ENCODE measurements around the gene LELP1.
"Not testable (repeated sequence)": the region's sequence is repeated elsewhere in the genome, so short reads cannot be mapped to it uniquely, and the experiment has no call there.

LELP1 gene

GRCh38 chr1:153229076-153229829 is 26.0 kb downstream of the LELP1 start:
- not testable (repeated sequence) for DNase-seq (ENCODE audit: low spot score)

DNA sequence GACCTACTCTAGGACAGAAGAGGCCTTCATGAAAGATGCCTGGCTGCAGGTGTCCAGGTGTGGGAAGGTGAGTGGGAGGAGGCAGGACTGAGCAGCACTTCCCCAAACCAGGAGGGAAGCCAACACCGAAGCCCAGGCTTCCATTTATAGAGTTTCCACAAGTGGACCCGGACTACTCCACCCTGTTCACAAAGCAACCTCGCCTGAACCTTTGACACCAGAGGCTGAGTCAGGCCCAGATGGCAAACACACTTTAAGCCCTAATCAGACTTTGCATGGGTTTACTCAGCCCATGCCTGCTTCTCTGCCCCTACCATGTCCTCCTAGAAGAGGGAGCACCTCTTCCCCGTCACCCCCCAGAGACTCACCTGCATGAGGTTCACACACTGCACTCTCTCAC is 28.1 kb downstream of the LELP1 start:
- DNase-seq (ENCODE audit: low spot score): peak; percentile 7

- no peak for DNase-seq (ENCODE audit: low spot score)
Observed at GRCh38 chr1:153231785-153232184, 28.6 kb downstream of the LELP1 start.

- no peak for DNase-seq (ENCODE audit: low spot score)
Observed at GRCh38 chr1:153232553-153232952, 29.3 kb downstream of the LELP1 start.

DNA sequence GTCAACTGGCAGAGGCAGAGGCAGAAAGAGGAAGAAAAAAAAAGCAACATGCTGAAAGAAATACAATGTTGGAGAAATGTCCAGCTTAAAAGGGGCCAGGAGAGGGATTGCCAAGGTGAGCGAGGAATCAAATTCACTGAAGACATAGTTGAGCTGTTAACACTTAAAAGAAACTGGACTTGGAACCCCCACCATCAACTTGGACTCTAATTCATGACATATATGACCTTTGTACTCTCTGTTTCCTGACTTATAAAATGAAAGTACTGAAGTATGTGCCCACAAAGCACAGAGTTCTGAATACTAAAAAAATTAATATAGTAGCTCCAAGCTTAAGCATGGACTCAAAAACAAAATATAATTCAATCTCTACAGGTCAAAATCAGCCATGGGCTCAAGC is 30.2 kb downstream of the LELP1 start:
- DNase-seq (ENCODE audit: low spot score): no peak

- no peak for DNase-seq (ENCODE audit: low spot score)
Observed at GRCh38 chr1:153238527-153238926, 35.3 kb downstream of the LELP1 start.

GRCh38 chr1:153242160-153242559 is 38.9 kb downstream of the LELP1 start:
- DNase-seq (ENCODE audit: low spot score): no peak

DNA sequence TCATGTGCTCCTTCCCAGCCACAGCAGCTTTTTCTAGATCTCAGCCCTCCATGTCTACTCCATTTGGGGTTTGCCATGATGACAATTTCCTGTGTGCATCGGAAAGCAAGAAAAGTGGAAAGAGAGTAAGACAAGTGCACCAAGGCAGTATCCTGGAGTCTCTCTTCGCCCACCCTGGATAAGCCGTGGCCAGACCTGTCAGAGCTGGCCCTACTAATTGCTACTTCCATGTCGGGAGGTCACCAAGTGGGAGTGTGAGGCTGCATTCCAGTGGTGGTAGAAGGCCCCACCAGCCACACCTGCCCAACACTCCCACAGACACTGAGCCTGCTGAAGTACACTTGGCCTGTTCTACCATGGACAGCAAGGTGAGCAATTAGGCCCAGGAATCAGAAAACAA is 42.2 kb downstream of the LELP1 start:
- DNase-seq (ENCODE audit: low spot score): no peak

DNA sequence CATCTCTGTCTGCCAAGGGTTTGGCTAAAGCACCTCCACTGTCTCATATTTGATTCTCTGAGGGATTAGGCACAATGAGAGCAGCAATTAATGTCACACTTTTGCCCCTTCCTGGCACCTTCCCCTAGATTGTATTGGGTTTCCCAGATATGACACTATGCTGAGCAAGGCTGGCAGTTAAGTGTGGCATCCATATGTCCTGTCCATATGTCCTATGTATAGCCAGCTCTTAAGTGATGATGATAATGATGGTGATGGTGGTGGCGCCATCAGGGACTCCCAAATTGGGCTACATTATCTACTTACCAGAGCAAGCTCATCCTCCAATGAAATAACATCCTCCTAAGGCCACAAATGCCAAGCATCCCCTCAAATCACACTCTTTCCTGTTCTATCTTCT is 42.8 kb downstream of the LELP1 start:
- DNase-seq (ENCODE audit: low spot score): no peak

DNA sequence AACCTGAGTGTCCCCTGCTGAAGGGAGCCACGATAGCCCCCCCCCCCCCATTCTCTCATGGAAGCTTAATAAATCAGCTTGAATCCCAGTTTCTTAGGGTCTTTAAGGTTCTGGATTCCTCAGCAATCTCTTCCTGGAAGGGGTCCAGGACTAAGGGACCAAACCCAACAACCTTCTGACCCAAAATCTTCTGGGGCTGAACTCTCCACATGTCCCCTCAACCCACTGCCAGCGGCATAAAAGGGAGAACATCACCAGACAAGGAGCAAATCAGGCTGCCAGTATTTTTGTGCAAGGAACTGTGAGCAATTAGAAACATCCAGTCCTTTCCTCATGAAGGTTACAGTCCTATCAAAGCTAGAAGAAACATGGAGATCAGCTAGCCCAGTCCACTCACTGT is 43.6 kb downstream of the LELP1 start:
- DNase-seq (ENCODE audit: low spot score): no peak

DNA sequence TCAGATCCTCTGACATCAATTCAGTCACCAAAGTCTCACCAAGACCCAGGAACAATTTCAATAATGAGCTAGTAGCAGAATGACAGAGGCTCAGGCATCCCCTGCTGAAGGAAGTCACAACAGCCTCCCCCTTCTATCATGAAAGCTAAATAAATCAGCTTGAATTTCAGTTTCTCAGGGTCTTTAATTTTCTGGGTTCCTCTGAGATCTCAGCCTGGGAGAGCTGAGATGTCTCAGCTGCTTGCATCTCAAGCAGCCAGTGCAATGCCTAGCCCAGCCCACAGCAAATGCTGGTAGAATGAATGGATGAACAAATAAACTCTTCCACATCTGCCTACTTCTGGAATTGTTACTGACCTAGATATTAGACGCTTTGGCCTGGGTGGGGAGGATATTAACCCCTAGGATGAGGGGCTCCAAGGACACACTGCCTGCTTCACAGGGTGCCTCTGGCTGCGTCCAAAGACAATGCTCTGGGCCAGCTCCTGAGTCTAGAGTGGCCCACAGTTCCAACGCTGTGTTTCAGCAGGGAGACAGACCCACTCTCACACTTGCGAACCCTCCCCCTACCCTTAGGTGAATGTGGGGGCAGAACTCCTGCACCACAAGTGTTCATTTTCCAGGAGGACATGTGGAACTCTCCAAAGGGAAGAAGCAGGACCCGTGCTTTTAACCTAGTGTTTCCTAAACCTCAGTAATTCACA is 45.1 kb downstream of the LELP1 start:
- no peak for DNase-seq (ENCODE audit: low spot score)

- no peak for DNase-seq (ENCODE audit: low spot score)
Observed at GRCh38 chr1:153250166-153250565, 46.9 kb downstream of the LELP1 start.

- no peak for DNase-seq (ENCODE audit: low spot score)
Observed at GRCh38 chr1:153251087-153251486, 47.9 kb downstream of the LELP1 start.

GRCh38 chr1:153251562-153251961 is 48.3 kb downstream of the LELP1 start:
- no peak for DNase-seq (ENCODE audit: low spot score)

DNA sequence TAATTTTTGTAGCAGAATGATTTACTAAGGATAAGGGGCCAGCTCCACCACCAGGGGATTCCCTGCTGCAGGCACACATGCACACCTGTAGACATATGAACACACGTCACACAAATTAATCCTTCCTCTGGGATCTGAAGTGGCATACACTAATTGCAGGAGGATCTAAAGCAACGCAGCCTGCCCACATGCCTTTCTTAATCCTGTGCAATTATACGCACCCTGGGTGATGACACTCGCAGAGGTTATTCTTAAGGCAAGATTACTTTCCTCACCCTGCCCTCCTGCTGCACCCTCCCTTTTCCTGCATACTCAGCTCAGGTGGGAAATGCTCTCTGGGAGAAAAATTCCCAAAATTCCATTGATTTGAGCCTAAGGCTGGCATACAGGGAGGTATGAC is 48.8 kb downstream of the LELP1 start:
- no peak for DNase-seq (ENCODE audit: low spot score)

GRCh38 chr1:153253076-153253475 is 49.8 kb downstream of the LELP1 start:
- no peak for DNase-seq (ENCODE audit: low spot score)

- DNase-seq (ENCODE audit: low spot score): no peak
Observed at GRCh38 chr1:153253693-153254092, 50.5 kb downstream of the LELP1 start.

Data from LoVo (cell line).